ENCODE results near the gene TNNI3K. TPM values are rescaled to one million over a fixed set of nuclear protein-coding genes. Genes with fewer than 3 reads are reported as not detected.

Gene TNNI3K
- polyA plus RNA-seq, 1 experiment: not detected

- H3K27me3 ChIP-seq (ENCODE audit: control insufficient read depth, insufficient read depth, low read length): no peaks in the 10 kb centered on the region
- ChIA-PET CTCF (no interaction called here), POLR2A (no interaction called here)
- H3K4me3 ChIP-seq (ENCODE audit: low read depth, low read length): no peak overlapping the region
- peak; percentile 2 for DNase-seq (ENCODE audit: low read depth)
- H3K36me3 ChIP-seq (ENCODE audit: control insufficient read depth, insufficient read depth, low read length): no peaks in the 10 kb centered on the region
- no peak for TF ChIP-seq CTCF (IDR thresholded peaks at IDR 0.05; ENCODE audit: insufficient read depth, low read depth, low read length)
These were observed 299.1 kb downstream of the TNNI3K start for GRCh38 chr1:74534241-74534640.

GRCh38 chr1:74545821-74546220 is 310.6 kb downstream of the TNNI3K start:
- DNase-seq (ENCODE audit: low read depth): no peak

GRCh38 chr1:74548961-74549750 is 314.0 kb downstream of the TNNI3K start:
- Histone ChIP-seq H3K4me3 (ENCODE audit: low read depth, low read length) (no peak overlapping the region), H3K36me3 (ENCODE audit: control insufficient read depth, insufficient read depth, low read length) (no peaks in the 10 kb centered on the region), H3K27me3 (ENCODE audit: control insufficient read depth, insufficient read depth, low read length) (no peaks in the 10 kb centered on the region)
- TF ChIP-seq CTCF (IDR thresholded peaks at IDR 0.05; ENCODE audit: insufficient read depth, low read depth, low read length): no peak
- ChIA-PET CTCF (no interaction called here), POLR2A (no interaction called here)
- no peak for DNase-seq (ENCODE audit: low read depth)

More at GRCh38 chr1:74545821-74546220, 310.6 kb downstream of the TNNI3K start:
- ChIA-PET POLR2A (no interaction called here), CTCF (no interaction called here)
- TF ChIP-seq CTCF (IDR thresholded peaks at IDR 0.05; ENCODE audit: insufficient read depth, low read depth, low read length): no peak
- no peak overlapping the region for H3K4me3 ChIP-seq (ENCODE audit: low read depth, low read length)
- no peaks in the 10 kb centered on the region for H3K27me3 ChIP-seq (ENCODE audit: control insufficient read depth, insufficient read depth, low read length)
- no peaks in the 10 kb centered on the region for H3K36me3 ChIP-seq (ENCODE audit: control insufficient read depth, insufficient read depth, low read length)

GRCh38 chr1:74549932-74550331 is 314.7 kb downstream of the TNNI3K start:
- Histone ChIP-seq H3K27me3 (ENCODE audit: control insufficient read depth, insufficient read depth, low read length) (no peaks in the 10 kb centered on the region), H3K36me3 (ENCODE audit: control insufficient read depth, insufficient read depth, low read length) (no peaks in the 10 kb centered on the region), H3K4me3 (ENCODE audit: low read depth, low read length) (no peak overlapping the region)
- no peak for TF ChIP-seq CTCF (IDR thresholded peaks at IDR 0.05; ENCODE audit: insufficient read depth, low read depth, low read length)
- DNase-seq (ENCODE audit: low read depth): no peak
- POLR2A ChIA-PET: no interaction called here
- CTCF ChIA-PET: no interaction called here

- ChIA-PET POLR2A (no interaction called here), CTCF (no interaction called here)
- DNase-seq (ENCODE audit: low read depth): no peak
- Histone ChIP-seq H3K36me3 (ENCODE audit: control insufficient read depth, insufficient read depth, low read length) (no peaks in the 10 kb centered on the region), H3K27me3 (ENCODE audit: control insufficient read depth, insufficient read depth, low read length) (no peaks in the 10 kb centered on the region), H3K4me3 (ENCODE audit: low read depth, low read length) (no peak overlapping the region)
- TF ChIP-seq CTCF (IDR thresholded peaks at IDR 0.05; ENCODE audit: insufficient read depth, low read depth, low read length): no peak
These were observed 335.8 kb downstream of the TNNI3K start for GRCh38 chr1:74570797-74571492.
